ENCODE measurements around the gene NSUN6.
A peak's percentile ranks its signal among the peaks of the same experiment; 100 is the strongest.
"Not testable (repeated sequence)": the region's sequence is repeated elsewhere in the genome, so short reads cannot be mapped to it uniquely, and the experiment has no call there.

Gene NSUN6

GRCh38 chr10:18659819-18660535, 8.6 kb upstream of the NSUN6 start:
- no peak for DNase-seq (ENCODE audit: low read depth)

- peak; percentile 88 for DNase-seq (ENCODE audit: low read depth)
These were observed 7.9 kb upstream of the NSUN6 start, which contains the start of gene ARL5B for GRCh38 chr10:18659125-18659818. Gene ARL5B (plus strand): TSS chr10:18659431. CDS start chr10:18659638, 207 bp downstream.

GRCh38 chr10:18658271-18659124, 7.1 kb upstream of the NSUN6 start:
- peak; percentile 39 for DNase-seq (ENCODE audit: low read depth)

GRCh38 chr10:18656724-18657123, 5.3 kb upstream of the NSUN6 start:
- DNase-seq (ENCODE audit: low read depth) = no peak

GRCh38 chr10:18653112-18653511, 1.7 kb upstream of the NSUN6 start:
- no peak for DNase-seq (ENCODE audit: low read depth)

GRCh38 chr10:18650404-18650997, 886 bp downstream of the NSUN6 start:
- no peak for DNase-seq (ENCODE audit: low read depth)

- no peak for DNase-seq (ENCODE audit: low read depth)
These were observed 1.9 kb downstream of the NSUN6 start for GRCh38 chr10:18649364-18649959.

GRCh38 chr10:18647945-18648344, 3.4 kb downstream of the NSUN6 start:
- DNase-seq (ENCODE audit: low read depth) = no peak

GRCh38 chr10:18647151-18647550, 4.2 kb downstream of the NSUN6 start:
- DNase-seq (ENCODE audit: low read depth) = no peak

- not testable (repeated sequence) for DNase-seq (ENCODE audit: low read depth)
These were observed 11.7 kb downstream of the NSUN6 start for GRCh38 chr10:18639719-18640118.

- not testable (repeated sequence) for DNase-seq (ENCODE audit: low read depth)
These were observed 14.0 kb downstream of the NSUN6 start for GRCh38 chr10:18637400-18637799.

- no peak for DNase-seq (ENCODE audit: low read depth)
These were observed 15.4 kb downstream of the NSUN6 start for GRCh38 chr10:18635995-18636394.

GRCh38 chr10:18632500-18632899, 18.9 kb downstream of the NSUN6 start:
- DNase-seq (ENCODE audit: low read depth) = not testable (repeated sequence)

GRCh38 chr10:18627452-18628018, 23.9 kb downstream of the NSUN6 start:
- DNase-seq (ENCODE audit: low read depth) = not testable (repeated sequence)

- no peak for DNase-seq (ENCODE audit: low read depth)
These were observed 25.5 kb downstream of the NSUN6 start for GRCh38 chr10:18625886-18626285.

GRCh38 chr10:18623671-18624070, 27.7 kb downstream of the NSUN6 start:
- DNase-seq (ENCODE audit: low read depth) = not testable (repeated sequence)

GRCh38 chr10:18620856-18621255, 30.5 kb downstream of the NSUN6 start:
- no peak for DNase-seq (ENCODE audit: low read depth)

- no peak for DNase-seq (ENCODE audit: low read depth)
These were observed 32.4 kb downstream of the NSUN6 start for GRCh38 chr10:18619016-18619415.

GRCh38 chr10:18616337-18616736, 35.0 kb downstream of the NSUN6 start:
- DNase-seq (ENCODE audit: low read depth) = no peak

GRCh38 chr10:18615618-18616017, 35.8 kb downstream of the NSUN6 start:
- no peak for DNase-seq (ENCODE audit: low read depth)

GRCh38 chr10:18611168-18611567, 40.2 kb downstream of the NSUN6 start:
- no peak for DNase-seq (ENCODE audit: low read depth)

Measured in GM04503 (cell line).